Fibroblast of peridontal ligament (primary cell): ENCODE data around the gene RNF180.
A peak's percentile ranks its signal among the peaks of the same experiment; 100 is the strongest.

ENCODE experiments used
- DNase-seq: peaks from one replicate; pipeline ENCODE4 v3.0.0-alpha.2; 2010; ENCODE audit errors: extremely low read depth

Gene RNF180, protein sequence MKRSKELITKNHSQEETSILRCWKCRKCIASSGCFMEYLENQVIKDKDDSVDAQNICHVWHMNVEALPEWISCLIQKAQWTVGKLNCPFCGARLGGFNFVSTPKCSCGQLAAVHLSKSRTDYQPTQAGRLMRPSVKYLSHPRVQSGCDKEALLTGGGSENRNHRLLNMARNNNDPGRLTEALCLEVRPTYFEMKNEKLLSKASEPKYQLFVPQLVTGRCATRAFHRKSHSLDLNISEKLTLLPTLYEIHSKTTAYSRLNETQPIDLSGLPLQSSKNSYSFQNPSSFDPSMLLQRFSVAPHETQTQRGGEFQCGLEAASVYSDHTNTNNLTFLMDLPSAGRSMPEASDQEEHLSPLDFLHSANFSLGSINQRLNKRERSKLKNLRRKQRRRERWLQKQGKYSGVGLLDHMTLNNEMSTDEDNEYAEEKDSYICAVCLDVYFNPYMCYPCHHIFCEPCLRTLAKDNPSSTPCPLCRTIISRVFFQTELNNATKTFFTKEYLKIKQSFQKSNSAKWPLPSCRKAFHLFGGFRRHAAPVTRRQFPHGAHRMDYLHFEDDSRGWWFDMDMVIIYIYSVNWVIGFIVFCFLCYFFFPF

DNA sequence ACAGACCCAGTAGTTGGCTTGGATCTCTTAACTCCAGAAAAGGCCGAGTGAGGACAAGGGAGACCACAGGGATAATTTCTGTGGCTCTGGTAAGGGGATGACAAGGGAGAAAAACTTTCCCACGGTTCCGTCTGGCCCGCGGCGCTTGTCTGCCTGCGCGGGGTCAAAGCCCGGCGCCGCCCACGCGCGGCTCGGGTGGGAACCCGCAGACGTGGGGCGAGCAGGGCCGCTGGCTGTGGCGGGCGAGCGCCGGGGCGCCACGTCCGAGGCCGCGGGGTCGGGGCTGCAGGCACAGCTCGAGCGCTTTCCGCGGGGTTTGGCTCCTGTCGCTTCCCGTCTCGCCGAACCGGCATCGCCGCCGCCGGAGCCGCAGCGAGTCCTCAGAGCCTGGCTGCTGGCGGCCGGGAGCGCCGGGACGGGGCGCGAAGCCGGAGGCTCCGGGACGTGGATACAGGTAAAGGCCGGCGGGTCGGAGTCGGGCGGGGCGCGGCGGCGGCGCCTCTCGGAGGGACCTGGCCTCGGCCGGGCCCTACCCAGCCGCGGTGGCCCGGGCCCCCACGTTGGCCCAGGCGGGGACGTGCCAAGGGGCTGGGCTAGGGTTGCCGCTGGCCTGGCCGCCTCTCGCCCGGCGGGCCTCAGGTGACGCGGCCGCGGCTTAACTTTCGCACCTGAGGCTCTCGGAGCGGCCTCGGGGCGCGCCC, at the start of gene RNF180:
Gene RNF180, plus strand, starts transcription at position 344 of the 701 bp plus-strand sequence. CDS start 34,965 bp downstream, outside the sequence.
- DNase-seq: no peak

DNA sequence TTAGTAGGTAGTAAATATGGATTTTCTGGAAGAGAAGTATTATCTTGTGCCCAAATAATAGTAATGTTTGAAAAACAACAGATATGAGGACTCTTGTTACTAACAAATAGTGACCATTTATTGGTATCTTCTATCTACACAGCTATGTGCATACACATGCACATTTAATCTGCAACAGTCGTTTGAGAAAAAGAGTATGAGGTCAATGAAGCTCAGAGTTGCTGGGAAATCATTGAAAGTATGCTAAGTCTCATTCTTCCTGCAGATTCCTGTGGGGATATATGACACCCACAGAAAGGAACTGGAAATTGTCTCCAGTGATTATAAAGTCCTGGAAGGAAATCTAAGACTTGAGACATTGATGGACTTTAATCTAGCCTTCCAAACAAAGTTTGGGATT, 40.1 kb upstream of the RNF180 start:
- DNase-seq: no peak

DNA sequence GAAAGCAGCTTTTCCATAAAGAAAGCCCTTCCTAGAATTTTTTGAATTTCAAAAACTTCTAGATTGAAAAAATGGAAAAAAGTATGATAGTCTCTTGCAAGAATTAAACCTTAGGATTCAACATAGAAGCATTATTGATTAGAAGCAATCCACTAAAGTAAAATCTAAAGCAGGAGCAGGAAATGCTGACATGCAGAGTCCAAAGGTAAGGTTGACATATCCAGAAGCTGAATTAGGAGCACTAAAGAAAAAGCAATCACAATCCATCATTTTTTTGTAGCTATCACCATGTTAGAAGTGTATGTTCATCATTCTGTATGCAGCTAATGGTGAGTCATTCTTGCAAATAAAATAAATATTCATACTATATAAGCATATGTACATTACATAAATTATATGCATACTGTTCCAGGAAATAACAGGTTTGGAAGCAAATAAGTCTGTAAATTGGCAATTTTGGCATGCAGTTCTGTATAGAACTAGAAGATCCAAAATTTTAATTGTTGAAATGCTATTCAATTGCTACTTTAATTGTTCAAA, 39.4 kb upstream of the RNF180 start:
- DNase-seq: no peak

DNA sequence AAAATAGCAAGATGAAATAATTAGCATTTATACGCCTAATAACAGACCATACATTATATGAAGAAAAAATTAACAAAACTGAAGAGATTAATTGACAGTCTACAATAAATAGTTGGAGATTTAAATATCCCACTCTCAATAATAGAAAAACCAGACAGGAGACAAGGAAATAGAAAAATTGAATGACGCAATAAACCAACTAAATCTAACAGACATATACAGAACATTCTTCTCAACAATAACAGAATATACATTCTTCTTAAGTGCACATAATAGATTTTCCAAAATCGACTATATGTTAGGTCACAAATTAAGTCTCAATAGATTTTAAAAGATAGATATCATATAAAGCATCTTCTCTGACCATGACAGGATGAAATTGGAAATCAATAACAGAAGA, 25.6 kb upstream of the RNF180 start:
- no peak for DNase-seq

DNA sequence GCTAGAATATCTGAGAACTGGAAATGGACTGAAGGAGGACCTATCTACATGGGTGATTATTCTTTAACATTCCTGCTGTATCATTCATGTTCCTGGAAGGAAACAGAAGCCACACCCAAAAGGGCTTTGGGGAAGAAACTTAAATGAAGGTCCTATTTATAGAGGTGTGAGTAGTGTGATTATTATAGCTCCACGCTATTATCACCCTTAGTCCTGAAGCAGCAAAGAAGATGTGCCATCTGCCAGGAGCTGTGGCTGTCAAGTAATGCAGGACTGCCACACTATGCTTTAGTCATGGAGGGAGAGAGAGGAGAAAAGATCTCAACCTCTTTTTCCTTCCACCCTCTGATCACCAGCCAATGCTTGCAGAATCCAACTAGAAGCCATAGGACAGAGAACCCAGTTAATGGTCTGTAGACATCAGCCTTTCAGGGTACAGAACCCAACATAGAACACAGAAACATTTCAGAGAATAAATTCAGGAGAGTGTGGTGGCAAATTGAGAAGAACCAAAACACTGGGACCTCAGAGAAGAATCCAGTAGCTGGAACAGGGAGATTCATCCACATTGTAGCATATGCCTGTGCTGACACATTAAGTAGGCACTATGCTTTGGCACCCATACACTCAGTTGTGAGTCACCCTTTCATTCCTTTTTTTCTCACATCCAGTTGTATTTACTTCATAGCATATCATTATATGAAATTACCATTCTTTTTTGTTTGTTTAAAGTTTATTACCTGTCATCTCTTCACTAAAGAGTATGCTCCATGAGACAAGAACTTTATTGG, 21.0 kb upstream of the RNF180 start:
- DNase-seq: peak; percentile 27

DNA sequence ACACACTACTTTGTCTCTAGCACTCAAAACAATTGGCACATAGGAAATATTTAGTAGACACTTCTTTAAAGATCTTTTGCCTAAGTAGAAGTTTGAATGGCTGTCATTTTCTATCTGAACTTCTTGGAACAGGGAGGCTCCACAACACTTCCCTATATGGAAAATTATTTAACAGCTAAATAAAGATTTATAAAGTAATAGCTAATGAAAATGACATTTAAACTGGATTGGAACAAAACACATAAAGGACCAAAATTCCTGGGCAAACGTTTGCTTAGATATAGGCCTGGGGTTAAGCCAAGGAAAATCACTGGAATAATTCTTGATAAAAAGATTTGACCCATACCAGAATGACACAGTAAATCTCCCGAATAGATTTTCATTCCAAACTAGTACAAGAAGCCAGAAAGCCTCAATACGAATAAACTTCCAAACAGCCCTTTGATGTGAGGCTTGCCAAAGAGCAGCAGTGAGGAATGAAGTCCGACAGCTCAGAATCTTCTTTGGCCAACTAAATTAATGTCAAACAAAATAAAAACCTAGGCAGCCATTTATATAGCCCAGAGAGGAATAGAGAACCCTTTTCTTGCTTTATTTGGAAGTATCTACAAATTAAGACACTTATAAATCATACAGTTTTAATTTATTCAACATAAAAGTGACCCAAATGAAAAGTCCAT, 20.3 kb upstream of the RNF180 start:
- DNase-seq: no peak

DNA sequence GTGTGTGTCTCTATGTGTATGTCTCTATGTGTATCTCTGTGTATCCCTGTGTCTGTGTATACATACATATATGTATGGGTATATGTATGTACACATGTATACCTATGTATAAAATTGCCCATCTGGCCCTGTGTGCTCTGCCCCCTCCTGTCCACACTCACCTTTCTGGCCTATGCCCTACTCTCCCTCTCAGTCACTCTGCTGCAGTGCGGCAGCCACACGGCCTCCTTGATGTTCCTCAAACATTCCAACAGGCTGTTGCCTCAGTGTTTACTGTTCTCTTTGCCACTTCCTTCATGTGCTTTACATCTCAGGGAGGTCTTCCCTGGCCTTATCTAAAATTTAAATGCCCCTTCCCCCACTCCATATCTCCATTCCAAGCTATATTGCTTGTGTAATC, 18.3 kb upstream of the RNF180 start:
- no peak for DNase-seq

DNA sequence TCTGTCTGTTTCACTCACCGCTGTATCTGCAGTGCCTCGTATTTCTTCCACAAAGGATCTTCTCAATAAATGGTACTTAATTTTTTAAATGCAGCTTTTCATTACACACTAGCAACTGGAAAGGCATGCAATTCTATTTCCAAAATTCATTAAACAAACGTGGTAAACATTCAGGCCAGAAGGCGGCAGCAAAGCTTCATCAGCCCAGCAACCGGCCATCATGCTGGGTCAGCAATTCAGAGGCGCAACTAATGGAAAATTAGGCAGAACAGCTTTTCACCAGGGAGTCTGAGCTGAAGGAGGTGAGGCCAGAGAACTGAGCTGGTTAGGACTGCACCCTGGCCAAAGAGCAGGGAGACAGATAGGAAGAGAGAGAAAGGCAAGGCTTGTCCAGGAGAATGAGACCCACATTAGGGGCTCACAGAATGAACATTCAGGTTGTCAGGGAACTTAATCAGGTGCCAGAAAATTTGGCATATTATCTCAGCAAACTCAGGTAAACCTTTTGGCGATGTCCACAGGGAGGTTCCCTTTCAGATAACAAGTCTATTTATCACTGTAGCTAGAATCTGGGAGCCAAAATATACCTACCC, 17.7 kb upstream of the RNF180 start:
- peak; percentile 60 for DNase-seq

DNA sequence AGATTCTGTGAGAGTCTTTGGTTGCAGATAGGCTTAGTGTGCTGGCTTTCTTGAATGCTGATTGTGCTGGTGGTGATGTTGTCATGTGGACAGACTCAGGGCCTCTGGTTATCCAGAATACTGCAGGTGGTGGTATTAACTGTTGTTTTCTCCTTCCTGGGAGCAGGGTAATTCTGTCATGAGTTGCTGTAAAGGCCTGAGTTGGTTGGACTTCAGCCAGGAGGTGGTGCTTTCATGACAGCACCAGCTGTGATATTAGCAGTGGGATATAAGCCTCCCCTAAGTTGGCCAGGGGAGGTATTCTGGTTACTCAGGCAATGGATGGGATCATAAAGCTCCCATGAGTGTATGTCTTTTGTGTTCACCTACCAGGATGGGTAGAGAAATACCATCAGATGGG, 16.4 kb upstream of the RNF180 start:
- no peak for DNase-seq

DNA sequence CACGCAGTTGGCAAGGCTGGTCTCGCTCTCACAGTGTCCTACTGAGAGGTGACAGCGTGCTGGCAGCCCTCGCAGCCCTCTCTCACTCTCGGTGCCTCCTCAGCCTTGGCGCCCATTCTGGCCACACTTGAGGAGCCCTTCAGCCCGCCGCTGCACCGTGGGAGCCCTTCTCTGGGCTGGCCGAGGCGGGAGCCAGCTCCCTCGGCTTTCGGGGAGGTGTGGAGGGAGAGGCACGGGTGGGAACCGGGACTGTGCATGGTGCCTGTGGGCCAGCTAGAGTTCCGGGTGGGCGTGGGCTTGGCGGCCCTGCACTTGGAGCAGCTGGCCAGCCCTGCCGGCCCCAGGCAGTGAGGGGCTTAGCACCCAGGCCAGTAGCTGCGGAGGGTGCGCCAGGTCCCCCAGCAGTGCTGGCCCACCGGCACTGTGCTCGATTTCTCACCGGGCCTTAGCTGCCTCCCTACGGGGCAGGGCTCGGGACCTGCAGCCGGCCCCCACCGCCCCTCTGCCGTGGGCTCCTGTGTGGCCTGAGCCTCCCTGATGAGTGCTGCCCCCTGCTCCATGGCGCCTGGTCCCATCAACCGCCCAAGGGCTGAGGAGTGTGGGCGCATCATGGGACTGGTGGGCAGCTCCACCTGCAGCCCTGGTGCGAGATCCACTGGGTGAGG, 15.7 kb upstream of the RNF180 start:
- DNase-seq: no peak

DNA sequence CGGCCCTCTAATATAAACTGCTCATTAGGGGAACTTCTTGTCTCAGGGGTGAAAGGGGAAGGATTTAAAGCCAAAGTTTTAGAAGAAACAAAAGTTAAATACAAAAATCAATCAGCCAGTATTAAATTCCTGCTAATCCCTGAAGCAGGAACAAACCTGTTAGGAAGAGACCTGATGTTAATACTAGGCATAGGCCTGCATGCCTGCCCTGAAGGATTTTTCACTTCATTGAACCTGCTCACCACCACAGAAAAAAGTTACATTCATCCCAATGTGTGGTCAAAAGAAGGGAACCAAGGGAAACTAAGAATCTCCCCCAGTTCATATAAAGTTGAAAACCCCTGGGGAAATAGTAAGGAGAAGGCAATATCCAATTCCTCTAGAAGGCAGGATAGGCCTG, 9.4 kb upstream of the RNF180 start:
- DNase-seq: no peak

DNA sequence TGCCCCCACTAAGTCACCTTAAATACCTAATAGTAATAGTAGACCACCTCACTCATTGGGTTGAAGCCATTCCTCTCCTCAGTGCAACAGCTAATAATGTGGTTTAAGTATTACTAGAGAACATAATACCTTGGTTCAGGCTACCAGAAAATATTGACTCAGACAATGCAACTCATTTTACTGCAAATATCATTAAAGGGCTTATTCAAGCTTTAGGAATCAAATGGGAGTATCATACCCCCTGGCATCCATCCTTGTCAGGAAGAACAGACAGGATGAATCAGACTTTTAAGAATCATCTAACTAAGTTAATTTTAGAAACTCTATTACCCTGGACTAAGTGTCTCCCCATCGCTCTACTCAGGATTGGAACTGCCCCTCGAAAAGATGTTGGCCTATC, 6.8 kb upstream of the RNF180 start:
- no peak for DNase-seq

DNA sequence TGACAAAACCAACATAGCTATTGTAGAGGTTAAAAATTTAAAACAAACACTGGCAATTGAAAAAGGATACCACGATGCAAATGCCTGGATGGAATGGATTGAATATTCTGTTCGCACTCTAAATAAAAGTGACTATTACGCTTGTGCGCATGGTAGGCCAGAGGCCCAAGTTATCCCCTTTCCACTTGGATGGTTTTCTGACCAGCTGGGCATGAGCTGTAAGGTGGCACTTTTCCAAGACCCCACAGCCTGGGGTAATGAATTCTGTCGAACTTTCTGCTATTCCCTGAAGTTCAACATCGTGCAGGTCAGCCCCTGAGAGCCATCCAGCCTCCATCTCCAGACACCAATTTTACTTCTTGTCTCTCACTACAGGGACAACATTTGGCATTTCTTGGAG, 5.4 kb upstream of the RNF180 start:
- no peak for DNase-seq

DNA sequence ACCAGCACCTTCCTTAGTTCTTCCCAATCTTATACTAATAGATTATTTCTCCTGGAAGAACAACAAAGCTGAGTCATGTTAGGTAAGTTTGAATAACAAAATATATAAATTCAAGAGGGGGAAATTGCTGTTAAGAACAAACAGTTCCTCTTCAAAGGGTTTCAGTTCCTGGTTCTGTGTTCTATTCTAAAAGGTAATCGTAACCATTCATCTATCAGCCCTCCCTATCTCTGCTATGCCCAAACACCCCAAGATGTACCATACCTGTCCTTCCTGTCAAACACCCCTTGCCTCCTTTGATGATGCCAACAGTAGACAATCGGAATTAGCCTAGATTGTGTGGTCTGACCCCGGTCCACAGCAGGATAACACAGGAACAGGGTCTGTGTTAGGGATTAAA, 4.2 kb upstream of the RNF180 start:
- DNase-seq: no peak

DNA sequence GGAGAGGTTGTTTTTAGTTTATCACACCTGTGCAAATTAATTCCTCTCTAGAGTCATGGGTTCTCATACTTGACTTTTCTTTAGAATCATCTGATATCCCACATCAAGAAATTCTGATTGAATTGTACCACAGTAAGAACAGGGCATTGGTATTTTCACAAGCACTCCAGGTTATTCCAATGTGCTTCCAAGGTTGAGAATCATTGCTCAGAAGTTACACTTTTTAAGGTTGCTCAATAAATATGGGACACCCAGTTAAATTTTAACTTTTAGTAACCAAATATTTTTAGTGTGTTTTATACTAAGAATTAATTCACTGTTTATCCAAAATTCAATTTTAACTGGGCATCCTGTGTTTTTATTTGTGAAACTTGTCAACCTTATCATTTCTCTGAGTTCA, 2.5 kb upstream of the RNF180 start:
- DNase-seq: no peak

DNA sequence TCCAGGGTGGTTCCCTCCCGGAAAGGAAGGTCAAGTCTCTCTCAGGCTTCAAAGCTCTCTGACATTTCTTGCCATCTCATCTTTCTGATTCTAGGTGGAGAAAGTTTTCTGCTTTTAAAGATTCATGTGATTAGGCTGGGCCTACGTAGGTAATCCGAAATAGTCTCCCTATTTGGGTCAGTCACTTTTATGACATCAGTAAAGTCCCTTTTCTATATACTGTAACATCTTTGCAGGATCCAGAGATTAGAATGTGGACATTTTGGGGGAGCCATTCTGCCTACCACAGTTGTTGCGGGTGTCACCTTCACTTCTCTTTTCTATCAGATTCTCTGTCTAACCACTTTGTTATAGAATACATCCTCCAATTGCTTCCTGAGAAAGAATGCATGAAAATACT, 1.9 kb upstream of the RNF180 start:
- DNase-seq: no peak

DNA sequence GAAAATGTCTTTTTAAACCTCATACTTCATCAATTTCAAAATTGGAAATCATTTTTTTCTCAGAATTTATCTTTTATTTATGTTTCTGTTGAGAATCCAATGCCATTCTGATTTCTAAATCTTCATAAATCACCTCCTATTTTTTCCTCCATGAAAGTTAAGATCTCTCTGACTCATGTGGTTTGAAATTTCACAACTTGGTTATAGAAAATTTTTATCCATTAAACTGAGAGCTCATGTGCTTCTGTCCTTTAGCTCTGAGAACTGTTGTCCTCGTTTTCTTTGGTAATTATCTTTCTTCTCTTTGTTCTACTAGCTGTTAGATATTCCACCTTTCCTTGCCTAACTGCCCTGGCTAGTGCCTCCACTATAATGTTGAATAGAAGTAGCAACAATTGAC, 1.5 kb upstream of the RNF180 start:
- DNase-seq: no peak

DNA sequence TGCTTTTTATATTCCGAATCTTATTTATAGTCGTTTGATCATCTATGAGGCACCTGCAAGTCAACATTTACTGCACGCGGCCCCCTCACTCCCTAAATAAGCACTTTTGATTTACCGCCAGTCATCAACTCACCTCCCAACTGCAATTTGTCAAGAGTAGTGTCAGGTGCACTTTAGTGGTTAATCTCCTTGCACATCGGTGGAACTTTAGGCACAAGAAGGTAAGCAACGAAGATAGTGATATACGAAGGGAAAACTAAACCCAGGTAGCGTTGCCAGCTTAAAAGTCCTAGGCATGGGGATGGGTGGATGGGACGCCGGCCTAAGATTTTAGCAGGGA, 513 bp upstream of the RNF180 start:
- DNase-seq: no peak

DNA sequence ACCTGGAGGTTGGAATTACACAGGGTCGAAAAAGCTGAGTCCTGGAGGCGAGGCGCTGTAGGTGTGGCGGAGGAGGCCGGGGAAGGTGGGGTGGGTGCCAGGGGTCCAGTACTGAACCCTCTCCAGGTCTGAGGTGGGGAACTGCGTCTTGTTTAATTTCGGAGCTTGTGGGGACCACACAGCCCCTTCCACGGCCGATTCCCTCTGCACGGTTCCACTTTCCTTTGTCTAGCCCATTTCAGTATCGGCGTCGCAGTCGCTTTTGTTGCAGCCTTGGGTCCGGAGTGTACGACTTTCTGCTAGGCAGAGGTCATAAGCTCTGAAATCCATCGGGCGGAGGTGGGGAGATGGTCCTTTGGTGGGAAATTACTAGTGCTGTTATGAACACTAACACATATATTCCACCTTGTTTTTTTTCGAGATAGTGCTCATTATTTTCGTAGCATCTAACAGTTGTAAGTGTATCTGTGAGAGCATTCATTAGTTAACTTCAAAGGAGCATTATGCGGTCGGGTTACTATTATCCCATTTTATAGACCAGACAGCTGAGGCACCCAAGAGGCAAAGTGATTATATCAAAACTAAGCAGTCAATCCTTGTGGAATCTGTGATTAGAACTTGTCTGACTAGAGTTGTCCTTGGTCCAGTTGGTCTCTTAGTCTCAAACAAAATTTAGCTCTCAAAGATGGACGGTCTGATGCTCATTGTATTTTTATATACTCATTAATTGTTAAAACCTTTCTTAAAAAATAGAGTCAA, 737 bp downstream of the RNF180 start:
- DNase-seq: no peak

DNA sequence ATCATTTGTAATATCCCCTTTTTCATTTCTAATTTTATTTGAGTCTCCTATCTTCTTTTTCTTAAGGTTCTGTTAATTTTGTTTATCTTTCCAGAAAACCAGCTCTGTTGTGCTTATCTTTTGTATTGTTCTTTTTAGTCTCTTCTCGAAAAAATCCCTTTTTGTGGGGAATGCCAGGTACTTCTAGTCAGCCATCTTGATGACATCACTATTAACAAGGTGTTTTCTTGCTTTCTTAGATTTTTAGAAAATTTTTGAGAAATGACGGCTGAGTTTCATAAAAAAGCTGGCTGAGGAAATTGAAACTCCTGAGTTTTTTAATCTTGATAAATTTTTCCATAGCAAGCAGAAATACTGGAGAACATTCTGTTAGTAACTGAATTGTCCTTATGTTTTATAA, 10.7 kb downstream of the RNF180 start:
- no peak for DNase-seq
